ENCODE results near the gene POGLUT3. TPM values are rescaled to one million over a fixed set of nuclear protein-coding genes. Genes with fewer than 3 reads are reported as not detected.

Gene POGLUT3
- total RNA-seq, 1 experiment from 2014 or later: 15.3 TPM

DNA sequence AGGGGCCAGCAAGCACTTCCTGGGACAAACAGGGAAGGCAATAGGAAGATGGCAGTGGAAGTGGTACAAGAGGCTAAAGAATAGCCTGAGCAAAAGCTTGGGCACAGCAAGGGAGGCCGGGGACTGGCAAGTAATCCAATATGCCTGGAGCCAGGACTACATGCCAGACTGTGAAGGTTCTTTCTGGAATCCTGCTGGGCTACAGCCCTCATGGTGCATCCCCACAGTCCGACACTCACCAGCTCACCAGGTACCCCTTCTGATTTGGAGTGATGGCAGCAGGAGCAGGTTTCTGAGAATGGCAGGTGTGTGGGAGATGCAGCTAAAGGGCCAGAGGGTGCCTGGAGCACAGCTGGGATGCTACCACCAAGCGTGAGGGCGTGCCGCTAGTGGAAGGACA is 32.2 kb upstream of the POGLUT3 start:
- Mint-ChIP-seq H3K4me3 (no peak overlapping the region), H3K4me1 (peaks cover 2% of the 10 kb centered on the region; the same call in 1 of the 2 replicates), H3K9me3 (no peaks in the 10 kb centered on the region), H3K36me3 (peaks cover 5% of the 10 kb centered on the region; the same call in 1 of the 2 replicates), H3K27me3 (ENCODE audit: low read depth) (no peaks in the 10 kb centered on the region), H3K27ac (no peak overlapping the region)
- CTCF ChIA-PET: no interaction called here
- no peak for ATAC-seq
- TF ChIP-seq CREM (CRISPR knock-in tag; IDR thresholded peaks at IDR 0.05) (no peak), TP53 (CRISPR knock-in tag; IDR thresholded peaks at IDR 0.05) (no peak), ZNF263 (CRISPR knock-in tag; IDR thresholded peaks at IDR 0.05; ENCODE audit: low read depth) (no peak), GTF2I (CRISPR knock-in tag; conservative IDR thresholded peaks at IDR 0.05) (no peak), EMX1 (CRISPR knock-in tag; IDR thresholded peaks at IDR 0.05) (no peak), NR1H2 (CRISPR knock-in tag; IDR thresholded peaks at IDR 0.05) (no peak), KAT7 (CRISPR knock-in tag; IDR thresholded peaks at IDR 0.05; ENCODE audit: borderline replicate concordance) (no peak), FOXK1 (CRISPR knock-in tag; IDR thresholded peaks at IDR 0.05) (no peak), ZNF219 (CRISPR knock-in tag; IDR thresholded peaks at IDR 0.05; ENCODE audit: borderline replicate concordance) (no peak), NFYB (CRISPR knock-in tag; conservative IDR thresholded peaks at IDR 0.05; ENCODE audit: low read depth) (no peak), NFE2L1 (CRISPR knock-in tag; IDR thresholded peaks at IDR 0.05) (no peak), NR2C2 (CRISPR knock-in tag; IDR thresholded peaks at IDR 0.05) (no peak)
- TF ChIP-seq, protein P1, sequence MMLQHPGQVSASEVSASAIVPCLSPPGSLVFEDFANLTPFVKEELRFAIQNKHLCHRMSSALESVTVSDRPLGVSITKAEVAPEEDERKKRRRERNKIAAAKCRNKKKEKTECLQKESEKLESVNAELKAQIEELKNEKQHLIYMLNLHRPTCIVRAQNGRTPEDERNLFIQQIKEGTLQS (CRISPR knock-in tag; conservative IDR thresholded peaks at IDR 0.05): no peak
- TF ChIP-seq, protein P2, sequence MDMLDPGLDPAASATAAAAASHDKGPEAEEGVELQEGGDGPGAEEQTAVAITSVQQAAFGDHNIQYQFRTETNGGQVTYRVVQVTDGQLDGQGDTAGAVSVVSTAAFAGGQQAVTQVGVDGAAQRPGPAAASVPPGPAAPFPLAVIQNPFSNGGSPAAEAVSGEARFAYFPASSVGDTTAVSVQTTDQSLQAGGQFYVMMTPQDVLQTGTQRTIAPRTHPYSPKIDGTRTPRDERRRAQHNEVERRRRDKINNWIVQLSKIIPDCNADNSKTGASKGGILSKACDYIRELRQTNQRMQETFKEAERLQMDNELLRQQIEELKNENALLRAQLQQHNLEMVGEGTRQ (CRISPR knock-in tag; IDR thresholded peaks at IDR 0.05): no peak
- TF ChIP-seq, protein P3, sequence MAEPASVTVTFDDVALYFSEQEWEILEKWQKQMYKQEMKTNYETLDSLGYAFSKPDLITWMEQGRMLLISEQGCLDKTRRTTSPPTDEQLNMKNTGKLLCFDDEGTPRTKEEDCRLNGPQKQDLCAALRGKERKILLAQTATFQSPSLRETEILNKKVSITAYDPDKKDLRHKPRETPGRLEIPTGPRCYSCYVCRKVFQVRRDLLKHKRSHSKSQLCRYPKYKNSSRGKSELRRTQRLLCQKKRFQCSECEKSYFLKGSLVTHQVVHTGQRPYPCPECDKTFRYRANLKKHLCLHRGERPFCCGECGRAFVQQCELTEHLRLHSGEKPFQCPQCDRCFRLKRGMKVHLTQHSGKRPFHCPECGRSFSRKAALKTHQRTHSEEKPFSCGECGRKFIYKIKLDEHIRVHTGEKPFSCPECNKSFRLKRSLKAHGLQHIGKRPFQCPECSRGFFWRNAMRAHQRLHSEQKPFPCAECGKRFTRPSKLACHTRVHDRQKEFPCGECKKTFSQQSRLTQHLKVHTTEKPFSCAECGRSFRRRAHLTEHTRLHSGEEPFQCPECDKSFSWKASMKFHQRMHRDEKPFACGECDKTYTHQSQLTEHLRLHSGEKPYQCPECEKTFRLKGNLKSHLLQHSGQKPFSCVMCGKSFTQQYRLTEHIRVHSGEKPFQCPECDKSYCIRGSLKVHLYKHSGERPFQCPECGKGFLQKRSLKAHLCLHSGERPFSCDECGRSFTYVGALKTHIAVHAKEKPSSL (CRISPR knock-in tag; conservative IDR thresholded peaks at IDR 0.05): no peak
- no peak for DNase-seq (ENCODE audit: low spot score)
- POLR2A ChIA-PET: no interaction called here

DNA sequence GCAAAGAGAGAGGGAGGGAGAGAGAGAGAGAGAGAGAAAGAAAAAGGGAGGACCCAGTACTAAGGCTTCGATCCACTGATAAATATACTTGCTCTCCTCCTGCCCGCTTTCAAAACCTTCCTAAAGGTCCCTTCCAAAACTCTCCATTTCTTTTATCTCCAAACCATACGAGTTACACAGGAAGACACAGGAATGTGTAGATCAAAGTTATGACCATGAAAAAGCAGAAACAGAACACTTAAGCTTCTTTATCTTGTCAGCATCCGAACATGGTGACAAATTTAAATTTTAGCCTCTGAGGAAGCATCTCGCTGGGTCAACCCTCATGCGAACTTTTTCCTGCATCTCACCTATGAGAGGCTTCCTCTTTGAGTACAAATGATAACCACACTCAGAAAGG is 29.2 kb upstream of the POGLUT3 start:
- ChIA-PET CTCF (no interaction called here), POLR2A (no interaction called here)
- ATAC-seq: no peak
- TF ChIP-seq, protein P4, sequence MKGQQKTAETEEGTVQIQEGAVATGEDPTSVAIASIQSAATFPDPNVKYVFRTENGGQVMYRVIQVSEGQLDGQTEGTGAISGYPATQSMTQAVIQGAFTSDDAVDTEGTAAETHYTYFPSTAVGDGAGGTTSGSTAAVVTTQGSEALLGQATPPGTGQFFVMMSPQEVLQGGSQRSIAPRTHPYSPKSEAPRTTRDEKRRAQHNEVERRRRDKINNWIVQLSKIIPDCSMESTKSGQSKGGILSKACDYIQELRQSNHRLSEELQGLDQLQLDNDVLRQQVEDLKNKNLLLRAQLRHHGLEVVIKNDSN (CRISPR knock-in tag; IDR thresholded peaks at IDR 0.05): no peak
- no peak for TF ChIP-seq NFATC4 (CRISPR knock-in tag; IDR thresholded peaks at IDR 0.05)
- TF ChIP-seq ELF4 (CRISPR knock-in tag; IDR thresholded peaks at IDR 0.05; ENCODE audit: low read depth): no peak
- no peak overlapping the region for H3K27ac Mint-ChIP-seq
- H3K27me3 Mint-ChIP-seq (ENCODE audit: low read depth): no peaks in the 10 kb centered on the region
- no peaks in the 10 kb centered on the region for H3K4me1 Mint-ChIP-seq
- H3K36me3 Mint-ChIP-seq: peaks cover 6% of the 10 kb centered on the region
- 0 out of 2 replicates have a peak, but pooled peaks cover 4% of the 10 kb centered on the region for H3K9me3 Mint-ChIP-seq
- no peak for DNase-seq (ENCODE audit: low spot score)
- no peak overlapping the region for H3K4me3 Mint-ChIP-seq

DNA sequence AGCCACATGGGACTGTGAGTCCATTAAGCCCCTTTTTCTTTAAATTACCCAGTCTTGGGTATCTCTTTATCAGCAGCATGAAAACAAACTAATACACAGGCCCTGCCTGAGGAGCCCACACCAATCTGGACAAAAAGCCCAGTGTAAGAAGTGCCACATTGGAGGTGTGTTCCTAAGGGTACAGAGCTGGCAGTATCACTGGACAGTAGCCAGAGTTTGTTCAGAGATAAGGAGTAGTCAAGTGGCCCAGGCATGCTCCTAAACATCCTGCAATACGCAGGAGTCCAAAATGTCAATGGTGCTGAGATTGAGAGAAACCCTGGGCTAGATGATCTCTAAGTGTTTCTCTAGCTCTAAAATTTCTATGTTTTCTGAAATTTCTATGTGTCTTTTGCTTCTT is 27.0 kb upstream of the POGLUT3 start:
- ChIA-PET POLR2A (interaction anchor here (0.7 kb wide), 1 partner anchor 25 kb away, joined by 5 read pairs; no protein-coding TSS in a partner anchor), CTCF (no interaction called here)
- H3K4me1 Mint-ChIP-seq: no peaks in the 10 kb centered on the region
- TF ChIP-seq ZNF121 (CRISPR knock-in tag; IDR thresholded peaks at IDR 0.05) (no peak), NR3C1 (CRISPR knock-in tag; conservative IDR thresholded peaks at IDR 0.05; ENCODE audit: low read depth) (no peak), ZBTB21 (CRISPR knock-in tag; IDR thresholded peaks at IDR 0.05; ENCODE audit: borderline replicate concordance) (no peak), SMAD4 (CRISPR knock-in tag; IDR thresholded peaks at IDR 0.05) (no peak), ESRRA (CRISPR knock-in tag; IDR thresholded peaks at IDR 0.05; ENCODE audit: borderline replicate concordance) (no peak), ZNF317 (CRISPR knock-in tag; IDR thresholded peaks at IDR 0.05; ENCODE audit: borderline replicate concordance, low read depth) (no peak), SP1 (CRISPR knock-in tag; conservative IDR thresholded peaks at IDR 0.05) (no peak), FOXJ3 (CRISPR knock-in tag; IDR thresholded peaks at IDR 0.05; ENCODE audit: borderline replicate concordance) (no peak), ZNF671 (CRISPR knock-in tag; IDR thresholded peaks at IDR 0.05) (no peak), IRF2 (CRISPR knock-in tag; IDR thresholded peaks at IDR 0.05; ENCODE audit: borderline replicate concordance, low read depth) (no peak)
- TF ChIP-seq, protein P5, sequence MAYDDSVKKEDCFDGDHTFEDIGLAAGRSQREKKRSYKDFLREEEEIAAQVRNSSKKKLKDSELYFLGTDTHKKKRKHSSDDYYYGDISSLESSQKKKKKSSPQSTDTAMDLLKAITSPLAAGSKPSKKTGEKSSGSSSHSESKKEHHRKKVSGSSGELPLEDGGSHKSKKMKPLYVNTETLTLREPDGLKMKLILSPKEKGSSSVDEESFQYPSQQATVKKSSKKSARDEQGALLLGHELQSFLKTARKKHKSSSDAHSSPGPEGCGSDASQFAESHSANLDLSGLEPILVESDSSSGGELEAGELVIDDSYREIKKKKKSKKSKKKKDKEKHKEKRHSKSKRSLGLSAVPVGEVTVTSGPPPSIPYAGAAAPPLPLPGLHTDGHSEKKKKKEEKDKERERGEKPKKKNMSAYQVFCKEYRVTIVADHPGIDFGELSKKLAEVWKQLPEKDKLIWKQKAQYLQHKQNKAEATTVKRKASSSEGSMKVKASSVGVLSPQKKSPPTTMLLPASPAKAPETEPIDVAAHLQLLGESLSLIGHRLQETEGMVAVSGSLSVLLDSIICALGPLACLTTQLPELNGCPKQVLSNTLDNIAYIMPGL (CRISPR knock-in tag; IDR thresholded peaks at IDR 0.05): no peak
- TF ChIP-seq, protein P6, sequence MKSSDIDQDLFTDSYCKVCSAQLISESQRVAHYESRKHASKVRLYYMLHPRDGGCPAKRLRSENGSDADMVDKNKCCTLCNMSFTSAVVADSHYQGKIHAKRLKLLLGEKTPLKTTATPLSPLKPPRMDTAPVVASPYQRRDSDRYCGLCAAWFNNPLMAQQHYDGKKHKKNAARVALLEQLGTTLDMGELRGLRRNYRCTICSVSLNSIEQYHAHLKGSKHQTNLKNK (CRISPR knock-in tag; IDR thresholded peaks at IDR 0.05): no peak

More for the DNA sequence above, 27.0 kb upstream of the POGLUT3 start:
- ATAC-seq (no peak), DNase-seq (ENCODE audit: low spot score) (no peak)
- no peak overlapping the region for H3K27ac Mint-ChIP-seq
- 0 out of 2 replicates have a peak, but pooled peaks cover 4% of the 10 kb centered on the region for H3K9me3 Mint-ChIP-seq
- H3K36me3 Mint-ChIP-seq: peaks cover 6% of the 10 kb centered on the region
- no peaks in the 10 kb centered on the region for H3K27me3 Mint-ChIP-seq (ENCODE audit: low read depth)
- H3K4me3 Mint-ChIP-seq: no peak overlapping the region
